ENCODE measurements around the gene CAMKMT.

GRCh38 chr2:44371445-44371844 is 9.7 kb downstream of the CAMKMT start:
- no peak for TF ChIP-seq POLR2A (IDR thresholded peaks at IDR 0.05)
- TF ChIP-seq, protein P1, sequence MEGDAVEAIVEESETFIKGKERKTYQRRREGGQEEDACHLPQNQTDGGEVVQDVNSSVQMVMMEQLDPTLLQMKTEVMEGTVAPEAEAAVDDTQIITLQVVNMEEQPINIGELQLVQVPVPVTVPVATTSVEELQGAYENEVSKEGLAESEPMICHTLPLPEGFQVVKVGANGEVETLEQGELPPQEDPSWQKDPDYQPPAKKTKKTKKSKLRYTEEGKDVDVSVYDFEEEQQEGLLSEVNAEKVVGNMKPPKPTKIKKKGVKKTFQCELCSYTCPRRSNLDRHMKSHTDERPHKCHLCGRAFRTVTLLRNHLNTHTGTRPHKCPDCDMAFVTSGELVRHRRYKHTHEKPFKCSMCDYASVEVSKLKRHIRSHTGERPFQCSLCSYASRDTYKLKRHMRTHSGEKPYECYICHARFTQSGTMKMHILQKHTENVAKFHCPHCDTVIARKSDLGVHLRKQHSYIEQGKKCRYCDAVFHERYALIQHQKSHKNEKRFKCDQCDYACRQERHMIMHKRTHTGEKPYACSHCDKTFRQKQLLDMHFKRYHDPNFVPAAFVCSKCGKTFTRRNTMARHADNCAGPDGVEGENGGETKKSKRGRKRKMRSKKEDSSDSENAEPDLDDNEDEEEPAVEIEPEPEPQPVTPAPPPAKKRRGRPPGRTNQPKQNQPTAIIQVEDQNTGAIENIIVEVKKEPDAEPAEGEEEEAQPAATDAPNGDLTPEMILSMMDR (IDR thresholded peaks at IDR 0.05): no peak

All from Peyer's patch (tissue), 4 donors.